K562 (cell line): ENCODE results near the gene LILRA6. TPM values are rescaled to one million over a fixed set of nuclear protein-coding genes. Genes with fewer than 3 reads are reported as not detected.
A peak's percentile ranks its signal among the peaks of the same experiment; 100 is the strongest.
"Not testable (repeated sequence)": the region's sequence is repeated elsewhere in the genome, so short reads cannot be mapped to it uniquely, and the experiment has no call there.

ENCODE experiments used
- ATAC-seq: fragments of 200-7000 bp; cut with Tn5 transposase; 3 replicates; pipeline ENCODE4 v1.9.1; 2020; ENCODE audit warnings: moderate library complexity
- BruUV-seq: library from RNA; stranded (reverse); fragments of 400-500 nt; replicated peaks from 2 replicates; lab custom pipeline; 2021; lab: Mats Ljungman, UMichigan
- CTCF ChIA-PET: fragments of 300-600 bp; formaldehyde crosslinking; extraction: SDS; loops from one replicate; lab custom pipeline; 2021; ENCODE audit warnings: low intra/inter-chr PET ratio; lab: Yijun Ruan, JAX
- POLR2A ChIA-PET: fragments of 300-600, 350-650 bp; sonication (Branson Sonifier 250); formaldehyde crosslinking; extraction: SDS; loops from one replicate; lab custom pipeline; 2021; ENCODE audit warnings: antibody characterized with exemption, inconsistent platforms; lab: Yijun Ruan, JAX
- DNase-seq, 4 experiments: peaks; one replicate each; pipeline versions ENCODE4 v3.0.0 to v3.0.0-alpha.2; 2011 to 2018; ENCODE audit warnings: low spot score in 3 of 4, mixed read lengths in 3 of 4; ENCODE audit errors: extremely low read depth in 1 of 4
- FAIRE-seq: peaks from 2 replicates; lab custom pipeline; 2011; peaks lifted over from hg19 to GRCh38; lab: Jason Lieb, UNC
- H2AFZ ChIP-seq: 2 replicates; pipeline ENCODE4 v1.6.0; 2011; ENCODE audit warnings: low read depth, low read length, control low read depth, inconsistent platforms
- H3K27ac ChIP-seq: fragments of 200-600 bp; 3 replicates; pipeline ENCODE4 v1.8.0; 2011; ENCODE audit warnings: low read depth, mild to moderate bottlenecking, control low read depth, inconsistent platforms, low read length, moderate library complexity, mixed read lengths; ENCODE audit errors: extremely low read depth
- H3K27me3 ChIP-seq, 2 experiments: fragments of 300-600 bp in 1 of 2; 2 replicates in 1 of 2; 3 replicates in 1 of 2; pipeline versions ENCODE4 v1.6.0 to v1.8.0; 2011; ENCODE audit warnings: inconsistent platforms in 2 of 2, low read length in 2 of 2, mild to moderate bottlenecking in 1 of 2, mixed read lengths in 1 of 2, moderate library complexity in 1 of 2; ENCODE audit not compliant: control insufficient read depth in 2 of 2, insufficient read depth in 2 of 2
- H3K36me3 ChIP-seq: fragments of 300-600 bp; 3 replicates; pipeline ENCODE4 v1.8.0; 2011; ENCODE audit warnings: mild to moderate bottlenecking, low read length, inconsistent platforms; ENCODE audit not compliant: control insufficient read depth, insufficient read depth
- H3K4me1 ChIP-seq, 2 experiments: fragments of 200-600 bp in 1 of 2; replicated peaks in 1 of 2; 2 replicates in 1 of 2; 3 replicates in 1 of 2; pipeline versions ENCODE4 v1.5.1 to v1.8.0; 2011; ENCODE audit warnings: inconsistent platforms in 2 of 2, low read length in 2 of 2, mild to moderate bottlenecking in 1 of 2, mixed read lengths in 1 of 2, moderate library complexity in 1 of 2; ENCODE audit not compliant: control insufficient read depth in 2 of 2, insufficient read depth in 2 of 2
- H3K4me2 ChIP-seq: 2 replicates; pipeline ENCODE4 v1.6.1; 2011; ENCODE audit warnings: low read length, control low read depth, inconsistent platforms, mixed read lengths; ENCODE audit not compliant: insufficient read depth
- H3K4me3 ChIP-seq: fragments of 200-600 bp; sonication (generic), shearing (Covaris generic); 2 replicates; pipeline ENCODE4 v1.5.1; 2016; ENCODE audit warnings: control low read depth, inconsistent platforms
- H3K79me2 ChIP-seq: fragments of 200-600 bp; 3 replicates; pipeline ENCODE4 v1.8.0; 2011; ENCODE audit warnings: low read length, inconsistent platforms; ENCODE audit not compliant: control insufficient read depth, insufficient read depth
- H3K9ac ChIP-seq, 2 experiments: 2 replicates each; pipeline versions ENCODE4 v1.6.0 to v1.6.1; 2011; ENCODE audit warnings: low read depth in 2 of 2, low read length in 2 of 2, control low read depth in 1 of 2, inconsistent platforms in 1 of 2, mild to moderate bottlenecking in 1 of 2, mixed read lengths in 1 of 2; ENCODE audit not compliant: insufficient read depth in 1 of 2
- H3K9me1 ChIP-seq: one replicate; pipeline ENCODE4 v1.6.0; 2011; ENCODE audit warnings: inconsistent platforms, mild to moderate bottlenecking, low read length, moderate library complexity; ENCODE audit not compliant: control insufficient read depth, insufficient read depth
- H3K9me3 ChIP-seq: replicated peaks from 2 replicates; pipeline ENCODE4 v1.5.1; 2011; ENCODE audit warnings: low read depth, low read length, inconsistent platforms; ENCODE audit not compliant: control insufficient read depth, insufficient read depth
- H4K20me1 ChIP-seq: replicated peaks from 2 replicates; pipeline ENCODE4 v1.6.1; 2011; ENCODE audit warnings: low read length, inconsistent platforms, mixed read lengths; ENCODE audit not compliant: control insufficient read depth, insufficient read depth
- NRF1 ChIP-seq, 2 experiments: fragments of 450-650 bp; IDR thresholded peaks in 1 of 2; conservative IDR thresholded peaks in 1 of 2; 2 replicates each; pipeline ENCODE4 v1.6.1; 2014; ENCODE audit warnings: mild to moderate bottlenecking in 2 of 2
- WGBS: fragments of 100-300 bp; shearing (Covaris generic); methylation state at CpG from one replicate; pipeline ENCODE4 v1.1.6; 2016; ENCODE audit warnings: low coverage, mixed read lengths; ENCODE audit not compliant: insufficient coverage; ENCODE audit errors: missing lambda C conversion rate; 5-methylcytosine and 5-hydroxymethylcytosine counted together
- in situ Hi-C: fragments of 300-500 bp; cut with MboI; formaldehyde crosslinking; loops from 4 replicates; pipeline ENCODE4 v1.15.0; 2018; ENCODE audit warnings: inconsistent platforms, mixed read lengths
- intact Hi-C: fragments of 100-400 bp; cut with micrococcal nuclease; formaldehyde crosslinking; loops from 2 replicates; pipeline ENCODE4 v1.14.2; 2022
- polyA plus RNA-seq, 8 experiments: library from polyadenylated mRNA; depleted of rRNA in 4 of 8; stranded (reverse) in 5 of 8; unstranded in 3 of 8; fragments of >200 nt; fragmentation: Nextera tagmentation in 2 of 8; fragmentation: Illumina TruSeq in 1 of 8; extraction: Ambion mirVana in 2 of 8; extraction: Trizol in 1 of 8; gene quantifications; 2 replicates each; pipeline versions ENCODE4 v1.2.1 to v1.2.3, GENCODE V29; 2011 to 2014; ENCODE audit warnings: inconsistent platforms in 1 of 8, missing spikeins in 1 of 8
- total RNA-seq, 7 experiments: library from RNA; depleted of rRNA in 6 of 7; stranded (reverse); fragments of >200 nt in 6 of 7; fragmentation: Illumina TruSeq in 2 of 7; extraction: Trizol in 2 of 7; gene quantifications; 2 replicates each; pipeline versions ENCODE4 v1.2.1 to v1.2.3, GENCODE V29; 2011 to 2021; ENCODE audit warnings: low replicate concordance in 1 of 7

LILRA6 gene
- total and polyA plus RNA-seq, 9 of the 15 experiments (the other 6 are each of a cell fraction or from before 2014, with no cell fraction given): 0.03 TPM; not detected in 8

DNA sequence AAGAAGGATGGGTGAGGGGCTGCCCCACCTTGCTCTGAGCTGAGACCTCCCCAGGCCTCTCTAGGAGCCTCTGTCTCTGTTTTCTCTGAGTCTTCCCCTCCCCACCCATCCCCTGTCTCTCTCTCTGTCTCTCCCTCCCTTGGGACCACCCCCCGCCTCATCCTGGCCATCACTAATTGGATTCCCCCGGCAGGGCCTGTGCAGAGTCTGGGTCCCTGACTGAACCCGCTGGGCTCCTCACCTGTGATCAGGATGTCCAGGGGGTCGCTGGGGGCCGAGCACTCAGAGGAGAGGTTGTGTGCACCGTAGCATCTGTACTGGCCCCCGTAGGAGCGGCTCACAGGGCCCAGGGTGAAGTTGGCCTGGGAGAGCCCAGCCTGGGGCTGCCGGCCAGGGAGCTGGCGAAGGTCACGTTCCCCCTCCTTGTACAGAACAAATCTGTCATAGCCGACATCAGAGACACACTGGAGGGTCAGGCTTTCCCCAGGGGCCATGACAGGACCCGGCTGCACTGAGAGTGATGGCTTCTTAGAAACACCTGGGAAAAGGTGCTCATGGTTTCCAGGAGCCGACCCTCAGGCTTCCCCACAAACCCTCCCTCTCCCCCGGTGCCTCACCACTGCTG, 36.1 kb upstream of the LILRA6 start:
- BruUV-seq, H4K20me1 ChIP-seq, CTCF ChIA-PET, H3K9ac ChIP-seq, H3K4me3 ChIP-seq, DNase-seq, in situ Hi-C loops, FAIRE-seq, H3K9me3 ChIP-seq, H2AFZ ChIP-seq, POLR2A ChIA-PET, H3K4me1 ChIP-seq, ATAC-seq, H3K9me1 ChIP-seq, H3K27ac ChIP-seq, intact Hi-C loops, H3K36me3 ChIP-seq, H3K79me2 ChIP-seq, H3K4me2 ChIP-seq: not testable (repeated sequence)
- WGBS: 0% methylated on average over 10 of the region's 15 CpGs
- H3K27me3 ChIP-seq: peaks cover 7 to 43% of the 10 kb centered on the region in 2 experiments

GRCh38 chr19:54278056-54278455, 35.5 kb upstream of the LILRA6 start:
- BruUV-seq, H3K4me1 ChIP-seq, CTCF ChIA-PET, DNase-seq, H3K9me3 ChIP-seq, H3K9ac ChIP-seq, H3K4me2 ChIP-seq, POLR2A ChIA-PET, FAIRE-seq, H3K9me1 ChIP-seq, H2AFZ ChIP-seq, H3K36me3 ChIP-seq, H3K27ac ChIP-seq, H3K4me3 ChIP-seq, H4K20me1 ChIP-seq, intact Hi-C loops, in situ Hi-C loops, H3K79me2 ChIP-seq: not testable (repeated sequence)
- TF ChIP-seq NRF1 (conservative IDR thresholded peaks at IDR 0.05 in 1 of 2, IDR thresholded peaks at IDR 0.05 in 1 of 2): peak in 1 of 2 experiments; percentile 32; a peak in 1 of 4 replicates
- ATAC-seq: peak; percentile 32; the same call in 1 of the 3 replicates
- peaks cover 7 to 40% of the 10 kb centered on the region in 2 experiments for H3K27me3 ChIP-seq
- WGBS: 1% methylated on average over 8 of the region's 13 CpGs

- H3K4me1 ChIP-seq, in situ Hi-C loops, CTCF ChIA-PET, H3K79me2 ChIP-seq, DNase-seq, H2AFZ ChIP-seq, H3K9me3 ChIP-seq, BruUV-seq, H4K20me1 ChIP-seq, POLR2A ChIA-PET, FAIRE-seq, H3K4me2 ChIP-seq, H3K27ac ChIP-seq, H3K4me3 ChIP-seq, H3K36me3 ChIP-seq, H3K9ac ChIP-seq, ATAC-seq, H3K9me1 ChIP-seq, intact Hi-C loops: not testable (repeated sequence)
- WGBS: 2% methylated on average over 12 of the region's 15 CpGs
- peaks cover 4 to 36% of the 10 kb centered on the region in 2 experiments for H3K27me3 ChIP-seq
These were observed 34.6 kb upstream of the LILRA6 start for GRCh38 chr19:54277111-54277615.
